Activated CD8-positive, alpha-beta memory T cell treated with anti-CD3 and anti-CD28 coated beads for 24 hours (primary cell): ENCODE results near the gene CRMP1.

ENCODE experiments used
- DNase-seq: peaks from one replicate; pipeline ENCODE4 v3.0.0-alpha.2; 2020

CRMP1 gene

DNA sequence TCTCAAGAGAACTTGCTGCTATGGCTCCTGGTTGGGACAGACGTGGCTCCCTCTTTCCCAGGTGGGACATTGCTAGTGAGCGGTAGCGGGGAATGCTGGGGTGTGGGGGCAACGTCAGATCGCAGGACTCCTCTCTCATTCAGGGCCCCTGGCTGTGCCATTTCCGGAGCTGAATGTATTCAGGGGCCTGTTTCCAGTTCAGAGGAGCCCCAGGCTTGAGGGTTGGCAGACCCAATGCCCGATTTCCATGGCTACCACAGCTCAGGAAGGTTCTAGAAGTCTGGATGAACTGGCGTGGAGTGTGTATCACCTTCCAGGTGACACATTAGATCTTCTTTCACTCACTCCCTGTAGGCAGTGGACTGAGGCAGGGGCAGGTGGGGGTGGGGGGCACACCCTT is 26.2 kb upstream of the CRMP1 start:
- DNase-seq: no peak

- no peak for DNase-seq
Measured at GRCh38 chr4:5918331-5918985, 25.6 kb upstream of the CRMP1 start.

DNA sequence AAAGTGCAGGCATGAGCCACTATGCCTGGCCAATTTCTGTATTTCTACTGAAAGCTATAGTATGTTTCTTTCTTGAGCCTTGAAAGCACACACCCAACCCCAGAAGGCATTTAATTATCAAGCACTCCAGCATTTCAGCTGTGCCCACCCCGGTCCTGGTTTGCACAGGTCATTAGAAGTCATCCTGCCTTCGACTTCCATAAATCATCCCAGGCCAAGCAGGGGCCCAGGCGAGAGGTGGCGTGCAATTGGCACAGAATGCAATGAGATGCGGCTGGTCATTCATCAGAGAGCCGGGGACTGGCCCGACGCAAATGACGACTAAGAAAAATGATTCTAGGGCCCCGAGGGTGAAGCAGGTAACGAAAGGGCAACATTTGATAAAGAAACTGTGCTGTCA is 24.8 kb upstream of the CRMP1 start:
- DNase-seq: no peak

- DNase-seq: no peak
Measured at GRCh38 chr4:5916229-5916628, 23.3 kb upstream of the CRMP1 start.

GRCh38 chr4:5913454-5913853 is 20.6 kb upstream of the CRMP1 start:
- DNase-seq: no peak

- DNase-seq: no peak
Measured at GRCh38 chr4:5912614-5913019, 19.7 kb upstream of the CRMP1 start.

GRCh38 chr4:5908876-5909427 is 16.1 kb upstream of the CRMP1 start:
- DNase-seq: no peak

DNA sequence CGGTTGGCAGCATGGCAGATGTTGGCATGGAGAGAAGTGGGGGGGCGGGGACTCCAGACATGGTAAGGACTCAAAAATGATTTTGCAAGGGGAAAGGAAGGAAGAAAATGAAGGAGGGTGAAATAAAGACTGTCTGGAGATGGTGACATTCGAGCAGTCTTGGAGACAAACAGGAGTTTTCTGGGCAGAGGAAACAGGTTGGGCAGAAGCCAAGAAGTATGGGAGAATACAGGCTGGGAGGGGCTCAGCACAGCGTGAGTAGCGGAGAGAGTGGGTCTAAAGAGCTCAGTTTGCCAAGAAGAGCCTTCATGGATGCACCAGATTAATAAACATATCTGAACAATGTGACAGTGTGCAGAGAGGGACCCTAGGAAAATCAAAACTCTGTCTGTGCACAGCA is 13.3 kb upstream of the CRMP1 start:
- DNase-seq: no peak

DNA sequence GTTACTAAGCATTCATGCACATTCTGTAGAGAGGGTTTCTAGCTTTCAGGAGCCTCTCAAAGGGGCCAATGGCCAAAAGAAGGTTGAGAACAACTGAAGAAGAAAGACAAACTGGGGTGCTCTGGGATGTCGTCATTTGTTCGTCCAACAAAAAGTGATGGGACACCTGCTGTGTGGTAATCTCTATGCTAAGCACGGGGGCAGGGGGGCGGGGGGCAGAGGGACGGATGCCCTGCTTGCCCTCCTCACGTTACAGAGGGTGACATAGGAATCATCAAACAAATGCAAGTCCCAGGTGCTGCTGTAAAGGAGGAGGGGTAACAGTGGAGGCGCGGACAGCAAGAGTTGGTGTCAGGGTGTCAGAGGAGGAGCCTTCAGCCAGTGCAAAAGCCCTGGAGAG is 12.8 kb upstream of the CRMP1 start:
- DNase-seq: no peak

DNA sequence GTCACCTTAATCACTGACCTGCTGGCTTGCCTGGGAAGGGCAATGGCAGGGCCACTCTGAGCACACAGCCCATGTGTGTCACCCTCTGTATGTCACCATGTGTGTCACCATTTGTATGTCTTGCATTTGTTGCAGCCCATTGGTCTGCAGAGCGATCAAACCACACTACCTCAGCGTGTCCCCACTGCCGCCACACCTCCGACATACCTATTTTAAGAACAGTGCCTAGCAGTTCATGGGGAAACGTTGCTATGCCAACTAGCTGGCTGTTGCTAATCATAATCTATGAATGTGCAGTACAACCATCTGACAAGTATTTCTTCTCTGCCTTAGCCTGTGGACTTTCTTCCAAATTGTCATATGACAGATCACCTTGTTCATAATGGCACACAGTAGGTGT is 8.0 kb upstream of the CRMP1 start:
- DNase-seq: no peak

- DNase-seq: no peak
Measured at GRCh38 chr4:5899881-5900280, 7.0 kb upstream of the CRMP1 start.

DNA sequence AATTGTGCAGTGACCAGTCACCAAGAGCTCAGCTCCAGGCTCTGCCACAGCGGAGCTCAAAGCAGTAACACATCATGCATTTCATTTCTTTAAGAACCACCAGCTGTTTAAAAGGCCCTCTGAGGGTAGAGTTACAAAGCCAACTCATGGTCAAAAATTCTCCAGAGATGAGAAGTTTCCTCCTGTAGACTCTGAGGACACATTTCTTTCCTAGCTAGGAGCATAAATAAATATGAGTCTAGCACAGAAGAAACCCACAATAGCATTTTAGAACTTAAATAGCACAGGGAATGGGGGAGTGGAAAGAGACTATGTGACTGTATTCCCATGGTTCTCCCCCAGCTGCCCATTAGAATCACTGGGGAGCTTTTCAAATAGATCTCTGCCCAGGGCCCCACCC is 6.5 kb upstream of the CRMP1 start:
- no peak for DNase-seq

DNA sequence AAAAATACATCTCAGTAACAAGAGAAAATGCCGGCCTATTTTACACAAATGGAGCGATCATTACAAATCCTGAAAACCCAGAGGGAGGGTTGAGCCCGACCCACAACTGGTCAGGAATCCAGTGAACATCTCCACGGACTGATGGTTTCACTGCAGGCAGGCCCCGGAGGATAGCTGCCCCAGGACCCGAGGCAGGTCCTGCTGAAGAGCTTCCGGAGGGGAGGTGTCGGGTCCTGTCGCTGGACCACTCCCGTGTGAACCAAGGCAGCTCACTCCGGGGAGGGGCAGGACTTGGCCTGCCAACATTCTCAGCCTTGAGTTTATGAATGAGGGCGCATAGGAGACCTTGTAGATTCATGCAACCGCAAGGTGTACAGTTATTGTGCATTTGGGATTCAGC is 4.8 kb upstream of the CRMP1 start:
- DNase-seq: no peak

DNA sequence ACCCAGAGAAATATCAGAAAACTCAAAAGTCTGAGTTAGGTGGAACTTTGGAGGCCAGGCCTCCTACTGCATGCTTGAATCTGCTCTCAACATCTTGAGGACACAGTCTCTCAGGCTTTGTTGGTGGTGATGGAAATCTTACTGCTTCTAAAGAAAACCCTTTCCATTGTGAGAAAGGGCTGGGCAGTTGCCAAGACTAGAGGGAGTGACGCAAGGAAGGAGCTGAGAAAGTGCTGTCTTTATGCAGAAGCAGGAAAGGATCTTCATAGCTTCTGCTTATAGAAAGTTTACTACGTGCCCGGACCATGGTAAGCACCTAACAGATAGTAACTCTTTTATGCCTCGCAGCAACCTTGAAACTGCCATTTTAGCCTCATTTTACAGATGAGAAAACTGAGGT is 2.4 kb upstream of the CRMP1 start:
- DNase-seq: no peak

- no peak for DNase-seq
Measured at GRCh38 chr4:5894266-5894665, 1.4 kb upstream of the CRMP1 start.

- DNase-seq: no peak
Measured at GRCh38 chr4:5893591-5893990, 705 bp upstream of the CRMP1 start.

- no peak for DNase-seq
Measured at GRCh38 chr4:5892323-5893003, 423 bp downstream of the CRMP1 start.

- DNase-seq: no peak
Measured at GRCh38 chr4:5891563-5892322, 1.1 kb downstream of the CRMP1 start.

DNA sequence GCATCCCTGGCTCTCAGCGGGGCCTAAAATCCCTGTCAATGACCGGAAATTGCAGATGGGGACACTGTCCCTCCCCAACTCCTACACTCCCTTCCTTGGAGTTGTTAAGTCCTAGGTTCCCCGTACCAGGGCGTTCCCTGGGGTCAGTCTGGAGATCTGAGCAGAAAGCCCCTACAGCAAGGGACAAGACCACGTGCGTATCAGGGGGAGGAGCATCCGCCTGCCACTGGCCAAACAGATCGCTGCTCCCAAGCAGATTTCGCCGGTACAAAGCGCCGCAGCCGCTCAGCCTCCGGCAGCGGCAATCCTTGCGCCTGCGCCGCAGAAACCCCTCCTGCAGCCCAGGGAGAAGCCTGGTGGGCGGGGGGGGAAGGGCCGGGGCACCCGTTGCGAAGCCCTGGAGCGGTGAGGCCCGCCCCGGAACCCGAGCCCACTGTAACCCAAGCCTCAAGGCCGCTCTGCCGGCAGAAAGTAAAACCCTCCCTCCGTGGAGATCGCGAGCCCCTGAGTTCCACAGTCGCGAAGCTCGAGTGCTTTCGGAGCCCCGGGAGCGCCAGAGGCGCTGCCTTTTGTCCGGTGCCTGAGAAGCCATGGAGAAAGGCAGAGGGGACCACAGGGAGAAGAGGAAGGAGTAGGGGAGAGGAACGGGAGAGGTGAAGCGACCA is 2.7 kb downstream of the CRMP1 start:
- DNase-seq: no peak

DNA sequence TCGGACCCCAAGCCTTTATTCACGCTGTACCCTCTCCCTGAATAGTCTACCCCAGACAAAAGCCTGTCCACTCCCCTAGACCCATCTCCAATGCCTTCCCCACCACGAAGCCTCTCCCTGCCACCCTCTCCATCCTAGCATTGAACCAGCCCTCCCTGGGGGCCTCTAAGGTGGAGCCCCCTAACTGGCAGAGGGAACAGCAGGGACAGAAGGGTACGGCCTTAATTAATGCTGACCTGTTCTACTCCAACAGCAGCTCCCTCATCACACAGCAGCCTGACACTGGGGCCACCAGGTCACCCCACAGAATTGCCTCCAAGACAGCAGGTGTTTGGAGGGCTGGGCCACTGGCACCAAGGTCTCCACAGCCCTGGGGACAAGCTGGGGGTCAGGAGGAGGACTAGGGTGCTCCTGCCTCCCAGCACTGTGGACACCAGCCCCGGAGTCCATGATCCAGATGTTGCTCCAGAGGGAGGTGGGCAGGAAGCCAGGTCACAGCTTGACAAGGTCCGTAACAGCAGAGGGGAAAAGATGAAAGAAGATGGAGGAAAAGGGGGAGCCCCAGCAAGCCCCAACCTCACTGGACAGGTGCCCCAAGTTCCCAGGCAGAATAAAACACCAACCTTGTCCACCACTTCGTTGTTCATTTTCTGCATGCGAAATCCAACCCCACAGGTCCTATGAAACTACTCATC is 3.7 kb downstream of the CRMP1 start:
- DNase-seq: no peak

GRCh38 chr4:5888222-5889001 is 4.5 kb downstream of the CRMP1 start:
- no peak for DNase-seq
